Esophagus (tissue), 2 donors: ENCODE results near the gene CAPN8. TPM values are rescaled to one million over a fixed set of nuclear protein-coding genes. Genes with fewer than 3 reads are reported as not detected.

ENCODE experiments used
- H3K27ac ChIP-seq, 2 donors: one replicate each; pipeline ENCODE4 v1.5.1; 2013; ENCODE audit warnings: low read depth in 2 of 2, mild to moderate bottlenecking in 2 of 2, inconsistent platforms in 1 of 2, low read length in 1 of 2, moderate library complexity in 1 of 2
- H3K27me3 ChIP-seq, 2 donors: one replicate each; pipeline ENCODE4 v1.6.1; 2013; ENCODE audit warnings: low read length in 2 of 2, control low read depth in 1 of 2, mild to moderate bottlenecking in 1 of 2; ENCODE audit not compliant: insufficient read depth in 2 of 2, control insufficient read depth in 1 of 2
- H3K36me3 ChIP-seq, 2 donors: one replicate each; pipeline ENCODE4 v1.6.1; 2013; ENCODE audit warnings: low read length in 1 of 2; ENCODE audit not compliant: control insufficient read depth in 2 of 2, insufficient read depth in 2 of 2
- H3K4me1 ChIP-seq, 2 donors: one replicate each; pipeline ENCODE4 v1.6.1; 2013; ENCODE audit warnings: low read length in 1 of 2; ENCODE audit not compliant: control insufficient read depth in 2 of 2, insufficient read depth in 2 of 2
- H3K4me3 ChIP-seq, 2 donors: one replicate each; pipeline ENCODE4 v1.5.1; 2013; ENCODE audit warnings: low read length in 2 of 2, mild to moderate bottlenecking in 2 of 2, low read depth in 1 of 2, moderate library complexity in 1 of 2
- H3K9me3 ChIP-seq, 2 donors: one replicate each; pipeline ENCODE4 v1.6.1; 2013; ENCODE audit warnings: mild to moderate bottlenecking in 2 of 2, low read depth in 1 of 2, low read length in 1 of 2, moderate library complexity in 1 of 2; ENCODE audit not compliant: control insufficient read depth in 2 of 2, insufficient read depth in 1 of 2
- WGBS, 2 donors: extraction: QIAGEN DNeasy Blood & Tissue Kit; methylation state at CpG; one replicate each; pipeline ENCODE4 v1.1.7; 2013; 5-methylcytosine and 5-hydroxymethylcytosine counted together
- polyA plus RNA-seq, 2 donors: library from polyadenylated mRNA; stranded (reverse); fragments of 200-250 nt; gene quantifications; one replicate each; pipeline ENCODE4 v1.2.3, GENCODE V29; 2013
- donor health status: healthy with polysubstance abuse.
- donor health status: Bipolar disorder and iron deficiency.

The CAPN8 gene
- polyA plus RNA-seq, 2 donors: 0.56 to 1.5 TPM

GRCh38 chr1:223542831-223543230 is 122.7 kb downstream of the CAPN8 start:
- Histone ChIP-seq H3K27me3 (no peaks in the 10 kb centered on the region), H3K9me3 (peaks cover 0 to 1% of the 10 kb centered on the region in 2 donors), H3K4me3 (no peak overlapping the region), H3K27ac (no peak overlapping the region), H3K36me3 (no peaks in the 10 kb centered on the region), H3K4me1 (no peaks in the 10 kb centered on the region)
- WGBS, 2 donors: 60 to 69% methylated on average over 4 of the region's 4 CpGs

GRCh38 chr1:223540485-223541106 is 124.9 kb downstream of the CAPN8 start:
- Histone ChIP-seq H3K27ac (no peak overlapping the region), H3K27me3 (no peaks in the 10 kb centered on the region), H3K4me3 (no peak overlapping the region), H3K4me1 (no peaks in the 10 kb centered on the region), H3K36me3 (no peaks in the 10 kb centered on the region), H3K9me3 (no peaks in the 10 kb centered on the region)
- 75 to 83% methylated on average over 11 of the region's 11 CpGs for WGBS, 2 donors

- 89 to 91% methylated on average over 3 of the region's 3 CpGs for WGBS, 2 donors
- H3K4me3 ChIP-seq: no peak overlapping the region
- H3K4me1 ChIP-seq: no peaks in the 10 kb centered on the region
- no peak overlapping the region for H3K27ac ChIP-seq
- H3K27me3 ChIP-seq: no peaks in the 10 kb centered on the region
- H3K36me3 ChIP-seq: no peaks in the 10 kb centered on the region
- no peaks in the 10 kb centered on the region for H3K9me3 ChIP-seq
Measured at GRCh38 chr1:223539750-223540149, 125.8 kb downstream of the CAPN8 start.

- Histone ChIP-seq H3K9me3 (no peaks in the 10 kb centered on the region), H3K36me3 (no peaks in the 10 kb centered on the region), H3K27me3 (no peaks in the 10 kb centered on the region), H3K27ac (no peak overlapping the region), H3K4me1 (no peaks in the 10 kb centered on the region), H3K4me3 (no peak overlapping the region)
- 79 to 84% methylated on average over 7 of the region's 7 CpGs for WGBS, 2 donors
Measured at GRCh38 chr1:223538981-223539380, 126.5 kb downstream of the CAPN8 start.

GRCh38 chr1:223535319-223535718 is 130.2 kb downstream of the CAPN8 start:
- Histone ChIP-seq H3K36me3 (no peaks in the 10 kb centered on the region), H3K4me3 (no peak overlapping the region), H3K27me3 (no peaks in the 10 kb centered on the region), H3K4me1 (no peaks in the 10 kb centered on the region), H3K27ac (no peak overlapping the region), H3K9me3 (no peaks in the 10 kb centered on the region)
- WGBS, 2 donors: 46 to 62% methylated on average over 5 of the region's 5 CpGs

- Histone ChIP-seq H3K27ac (no peak overlapping the region), H3K4me1 (no peaks in the 10 kb centered on the region), H3K4me3 (no peak overlapping the region), H3K9me3 (no peaks in the 10 kb centered on the region), H3K36me3 (no peaks in the 10 kb centered on the region), H3K27me3 (no peaks in the 10 kb centered on the region)
- whole genome bisulfite sequencing, 2 donors: 87 to 90% methylated on average over 3 of the region's 3 CpGs
Measured at GRCh38 chr1:223534677-223535076, 130.8 kb downstream of the CAPN8 start.

- H3K36me3 ChIP-seq: no peaks in the 10 kb centered on the region
- H3K27me3 ChIP-seq: no peaks in the 10 kb centered on the region
- 72 to 78% methylated on average over 2 of the region's 2 CpGs for WGBS, 2 donors
- no peak overlapping the region for H3K4me3 ChIP-seq
- no peaks in the 10 kb centered on the region for H3K9me3 ChIP-seq
- no peaks in the 10 kb centered on the region for H3K4me1 ChIP-seq
- H3K27ac ChIP-seq: no peak overlapping the region
Measured at GRCh38 chr1:223533708-223534107, 131.8 kb downstream of the CAPN8 start.

- H3K9me3 ChIP-seq: no peaks in the 10 kb centered on the region
- H3K27me3 ChIP-seq: no peaks in the 10 kb centered on the region
- H3K27ac ChIP-seq: no peak overlapping the region
- 54 to 63% methylated on average over 11 of the region's 11 CpGs for WGBS, 2 donors
- H3K4me3 ChIP-seq: no peak overlapping the region
- H3K4me1 ChIP-seq: no peaks in the 10 kb centered on the region
- H3K36me3 ChIP-seq: no peaks in the 10 kb centered on the region
Measured at GRCh38 chr1:223531742-223532341, 133.7 kb downstream of the CAPN8 start.

GRCh38 chr1:223525957-223526356 is 139.5 kb downstream of the CAPN8 start:
- Histone ChIP-seq H3K9me3 (no peaks in the 10 kb centered on the region), H3K4me1 (no peaks in the 10 kb centered on the region), H3K36me3 (no peaks in the 10 kb centered on the region), H3K27ac (no peak overlapping the region), H3K27me3 (no peaks in the 10 kb centered on the region), H3K4me3 (no peak overlapping the region)
- 84 to 88% methylated on average over 3 of the region's 3 CpGs for WGBS, 2 donors

- WGBS, 2 donors: 78 to 92% methylated on average over 3 of the region's 3 CpGs
- Histone ChIP-seq H3K27ac (no peak overlapping the region), H3K4me3 (no peak overlapping the region)
Measured at GRCh38 chr1:223525546-223525945, 140.0 kb downstream of the CAPN8 start.

More at GRCh38 chr1:223525546-223525945, 140.0 kb downstream of the CAPN8 start:
- no peaks in the 10 kb centered on the region for H3K9me3 ChIP-seq
- no peaks in the 10 kb centered on the region for H3K36me3 ChIP-seq
- no peaks in the 10 kb centered on the region for H3K27me3 ChIP-seq
- no peaks in the 10 kb centered on the region for H3K4me1 ChIP-seq
